CD4-positive, alpha-beta T cell treated with Interleukin-4 for 4 hours (primary cell): ENCODE data around the gene RAB1A.
A peak's percentile ranks its signal among the peaks of the same experiment; 100 is the strongest.
"Not testable (repeated sequence)": the region's sequence is repeated elsewhere in the genome, so short reads cannot be mapped to it uniquely, and the experiment has no call there.

Experiments
- DNase-seq: peaks from one replicate; pipeline ENCODE4 v3.0.0-alpha.2; 2020

The RAB1A gene

DNA sequence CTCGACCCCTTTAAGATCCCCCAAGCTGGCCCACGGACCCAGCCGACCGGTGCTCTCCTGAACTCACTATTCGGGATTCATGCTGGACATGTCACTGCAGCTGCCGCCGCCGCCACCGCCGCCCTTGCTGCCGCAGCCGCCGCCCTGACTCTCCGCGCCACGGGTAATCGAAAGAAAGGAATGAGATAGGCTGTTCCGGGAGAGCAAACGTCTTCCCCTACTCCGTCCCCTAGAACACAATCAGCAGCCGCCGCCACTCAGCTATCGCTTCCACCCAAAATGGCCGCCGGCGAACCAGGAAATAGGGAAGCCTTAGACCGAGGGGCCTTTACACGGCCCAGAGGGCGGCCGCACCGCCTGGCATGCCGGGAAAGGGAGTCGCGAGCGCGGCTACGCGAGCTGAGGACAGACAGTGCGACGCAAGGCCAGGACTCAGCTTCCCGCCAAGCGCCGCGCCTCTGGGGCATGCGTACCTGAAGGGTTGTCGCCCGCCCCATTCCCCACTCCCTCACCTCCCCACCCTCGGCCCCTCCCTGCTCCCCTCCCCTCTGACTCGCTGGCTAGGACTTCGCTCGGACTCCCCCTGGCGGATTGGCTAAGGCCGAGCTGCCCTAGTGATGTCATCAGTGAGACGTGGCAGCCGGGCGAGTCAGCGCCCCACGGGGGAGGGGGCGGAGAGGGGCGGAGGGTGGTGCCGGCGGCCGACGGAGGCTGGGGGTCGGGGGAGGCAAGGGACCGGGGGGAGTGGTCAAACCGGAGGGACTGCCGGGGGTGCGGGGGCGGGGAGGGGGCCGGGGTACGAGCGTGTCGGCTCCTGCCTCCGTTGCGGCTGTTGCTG is at the start of gene RAB1A:
TSS of gene RAB1A (minus strand) at position 281 of the 838 bp plus-strand sequence. CDS start at position 90, 191 bp downstream.
- peak; percentile 99 for DNase-seq

DNA sequence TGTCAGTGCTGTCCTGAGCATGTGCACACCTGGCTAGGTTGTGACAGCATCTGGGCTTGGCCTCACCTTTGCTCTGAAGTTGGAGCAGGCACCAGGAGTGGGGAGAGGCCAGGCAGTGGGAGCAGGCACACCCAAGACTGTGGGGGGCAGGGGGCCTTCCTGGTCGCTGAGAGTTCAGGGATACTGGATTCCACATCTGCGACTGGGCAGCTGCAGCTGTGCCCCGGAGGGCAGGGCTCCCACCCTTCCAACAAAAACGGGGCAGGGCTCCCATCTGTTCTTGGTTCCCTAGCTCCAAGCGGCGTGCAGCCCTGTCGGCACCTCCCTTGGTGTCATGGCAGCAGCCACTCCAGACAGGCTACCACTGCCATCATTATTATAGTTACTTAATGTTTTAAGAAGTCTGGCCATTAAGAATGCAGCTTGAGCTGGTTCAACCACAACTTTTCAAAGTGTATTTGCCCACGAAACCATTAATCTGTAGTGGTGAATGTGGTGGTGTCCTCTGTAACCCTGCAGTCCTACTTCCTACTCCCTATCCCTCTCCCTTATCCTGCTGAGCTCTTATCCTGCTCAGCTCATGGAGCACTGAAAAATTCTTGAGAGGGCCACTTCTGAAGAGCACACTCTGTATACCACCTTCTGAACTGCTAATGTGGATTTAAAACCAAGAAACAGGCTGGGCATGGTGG is 48.0 kb upstream of the RAB1A start:
- no peak for DNase-seq

DNA sequence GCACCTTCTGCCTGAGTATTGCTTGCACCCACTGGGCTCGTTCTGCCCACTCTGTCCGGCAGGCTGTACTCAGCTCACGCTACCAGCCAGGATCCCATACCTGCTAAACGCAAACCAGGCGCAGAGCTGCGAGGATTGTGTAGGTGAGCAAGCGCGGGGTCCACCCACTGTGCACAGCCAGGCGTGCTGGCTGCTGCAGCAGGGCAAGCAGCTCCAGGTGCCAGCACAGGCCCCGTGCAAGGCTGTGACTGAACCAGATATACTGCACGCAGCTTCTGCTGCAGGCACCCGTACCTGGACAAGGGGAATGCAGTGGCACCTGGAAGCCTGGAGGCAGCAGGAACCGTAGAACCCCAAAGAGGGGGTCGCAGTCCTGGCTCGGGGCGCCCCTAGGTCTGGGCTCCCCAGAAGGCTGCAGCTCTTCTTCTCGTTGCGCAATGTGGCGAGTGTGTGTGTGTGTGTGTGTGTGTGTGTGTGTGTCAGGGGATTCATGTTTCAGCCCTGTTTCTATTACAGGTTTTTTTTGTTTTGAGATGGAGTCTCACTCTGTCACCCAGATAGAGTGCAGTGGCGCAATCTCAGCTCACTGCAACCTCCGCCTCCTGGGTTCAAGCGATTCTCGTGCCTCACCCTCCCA is 46.1 kb upstream of the RAB1A start:
- DNase-seq = no peak

- not testable (repeated sequence) for DNase-seq
Observed at GRCh38 chr2:65174031-65174430, 44.1 kb upstream of the RAB1A start.

DNA sequence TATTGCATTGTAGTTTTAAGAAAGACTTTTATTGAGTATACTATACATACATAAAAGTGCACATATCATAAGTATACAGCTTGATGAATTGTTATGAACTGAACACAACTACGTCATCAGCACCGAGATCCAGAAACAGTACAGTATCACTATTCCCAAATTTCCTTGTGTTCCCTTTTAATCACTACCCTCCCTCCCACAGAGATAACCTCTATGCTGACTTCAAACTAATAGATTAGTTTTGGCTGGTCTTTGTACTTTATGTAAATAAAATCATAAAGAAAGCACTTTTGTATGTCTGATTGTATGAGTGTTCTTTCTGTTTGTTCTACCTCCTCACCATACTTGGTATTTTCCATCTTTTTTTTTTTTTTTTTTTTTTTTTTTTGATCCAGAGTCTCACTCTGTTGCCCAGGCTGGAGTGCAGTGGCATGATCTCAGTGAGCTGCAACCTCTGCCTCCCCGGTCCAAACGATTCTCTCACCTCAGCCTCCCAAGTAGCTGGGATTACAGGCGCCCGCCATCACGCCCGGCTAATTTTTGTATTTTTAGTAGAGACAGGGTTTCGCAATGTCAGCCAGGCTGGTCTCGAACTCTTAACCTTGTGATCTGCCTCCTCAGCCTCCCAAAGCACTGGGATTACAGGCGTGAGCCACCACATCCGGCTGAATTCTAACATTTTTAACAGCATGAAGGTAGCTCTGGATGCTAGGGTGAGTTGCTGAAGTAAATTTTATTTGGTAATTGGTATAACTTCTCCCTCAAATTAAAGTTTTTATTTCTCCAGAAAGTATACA is 43.3 kb upstream of the RAB1A start:
- DNase-seq = no peak

DNA sequence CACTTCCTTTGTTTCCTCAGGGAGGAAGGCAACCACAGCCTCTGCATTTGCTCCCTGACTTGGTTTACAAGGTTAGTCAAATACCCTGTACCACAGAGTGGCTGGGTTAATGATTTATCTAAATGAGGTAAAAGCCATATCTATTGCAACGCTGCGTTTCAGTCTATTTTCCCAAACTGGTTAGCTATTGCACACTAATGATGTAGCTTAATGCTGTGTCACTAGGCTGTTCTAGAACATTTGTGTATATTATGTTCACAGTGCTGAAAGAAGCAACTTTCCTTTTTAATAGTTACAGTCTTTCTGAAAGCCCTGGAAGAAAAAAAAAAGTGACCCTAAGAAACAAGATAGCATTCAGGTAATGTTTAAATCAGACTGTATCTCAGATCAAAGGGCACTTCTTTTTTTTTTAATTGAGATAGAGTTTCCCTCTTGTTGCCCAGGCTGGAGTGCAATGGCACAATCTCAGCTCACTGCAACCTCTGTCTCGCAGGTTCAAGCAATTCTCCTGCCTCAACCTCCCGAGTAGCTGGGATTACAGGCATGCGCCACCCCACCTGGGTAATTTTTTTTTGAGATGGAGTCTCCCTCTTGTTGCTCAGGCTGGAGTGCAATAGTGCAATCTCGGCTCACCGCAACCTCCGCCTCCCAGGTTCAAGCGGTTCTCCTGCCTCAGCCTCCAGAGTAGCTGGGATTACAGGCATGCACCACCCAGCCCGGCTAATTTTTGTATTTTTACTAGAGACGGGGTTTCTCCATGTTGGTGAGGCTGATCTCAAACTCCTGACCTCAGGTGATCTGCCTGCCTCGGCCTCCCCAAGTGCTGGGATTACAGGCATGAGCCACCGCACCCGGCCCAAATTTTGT is 40.9 kb upstream of the RAB1A start:
- DNase-seq = not testable (repeated sequence)

DNA sequence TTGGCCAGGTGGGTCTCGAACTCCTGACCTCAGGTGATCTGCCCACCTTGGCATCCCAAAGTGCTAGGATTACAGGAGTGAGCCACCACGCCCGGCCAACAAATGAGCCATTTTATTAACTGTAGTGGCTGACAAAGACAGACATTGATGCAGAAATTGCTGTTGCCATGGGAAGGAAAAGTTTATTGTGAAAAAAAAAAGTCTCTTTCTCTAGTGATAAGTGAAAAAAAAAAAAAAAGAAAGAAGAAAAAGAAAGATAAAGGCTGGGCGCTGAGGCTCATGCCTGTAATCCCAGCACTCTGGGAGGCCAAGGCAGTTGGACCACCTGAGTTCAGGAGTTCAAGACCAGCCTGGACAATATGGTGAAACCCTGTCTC is 39.8 kb upstream of the RAB1A start:
- no peak for DNase-seq

GRCh38 chr2:65165558-65165957 is 35.7 kb upstream of the RAB1A start:
- peak; percentile 10 for DNase-seq

GRCh38 chr2:65164426-65164891 is 34.6 kb upstream of the RAB1A start:
- no peak for DNase-seq

DNA sequence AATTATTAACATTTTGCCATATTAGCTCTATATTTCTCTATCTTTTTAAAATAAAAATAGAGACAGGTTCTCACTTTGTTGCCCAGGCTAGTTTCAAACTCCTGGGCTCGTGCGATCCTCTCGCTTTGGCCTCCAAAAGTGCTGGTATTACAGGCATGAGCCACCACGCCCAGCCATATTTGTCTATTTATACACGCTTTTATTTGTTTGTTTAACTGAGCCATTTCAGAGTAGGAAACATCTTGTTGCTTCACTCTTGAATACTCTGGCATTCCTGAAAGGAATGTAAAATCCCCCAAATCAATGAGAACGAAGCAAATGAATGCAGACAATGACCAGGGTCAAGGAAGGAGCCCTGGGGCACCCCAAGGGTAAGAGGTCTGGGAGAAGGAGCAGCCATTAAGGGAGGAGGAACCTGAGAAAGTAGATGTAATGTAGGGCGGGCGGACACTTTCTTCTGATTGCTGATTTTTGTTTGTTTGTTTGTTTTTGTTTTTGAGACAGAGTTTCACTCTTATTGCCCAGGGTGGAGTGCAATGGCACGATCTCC is 31.7 kb upstream of the RAB1A start:
- DNase-seq = no peak

DNA sequence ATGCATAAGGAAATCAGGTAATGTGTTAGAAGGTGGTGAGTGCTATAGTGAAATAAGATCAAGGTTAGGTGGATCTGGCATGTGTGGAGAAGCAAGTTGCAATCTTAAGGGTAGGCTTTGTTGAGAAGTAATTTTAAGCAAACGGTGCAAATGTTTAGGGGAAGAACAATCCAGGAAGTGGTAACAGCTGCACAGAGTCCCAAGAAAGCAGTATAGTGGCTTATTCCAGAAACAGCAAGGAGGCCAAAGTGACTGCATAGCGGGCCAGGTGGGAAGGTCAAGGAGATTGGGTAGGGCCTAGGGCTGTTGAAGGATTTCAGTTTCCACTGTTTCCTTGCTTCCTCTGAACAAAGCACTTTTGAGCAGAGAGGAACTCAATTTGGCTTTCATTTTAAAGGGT is 30.0 kb upstream of the RAB1A start:
- no peak for DNase-seq

- DNase-seq = no peak
Observed at GRCh38 chr2:65159261-65159660, 29.4 kb upstream of the RAB1A start.

DNA sequence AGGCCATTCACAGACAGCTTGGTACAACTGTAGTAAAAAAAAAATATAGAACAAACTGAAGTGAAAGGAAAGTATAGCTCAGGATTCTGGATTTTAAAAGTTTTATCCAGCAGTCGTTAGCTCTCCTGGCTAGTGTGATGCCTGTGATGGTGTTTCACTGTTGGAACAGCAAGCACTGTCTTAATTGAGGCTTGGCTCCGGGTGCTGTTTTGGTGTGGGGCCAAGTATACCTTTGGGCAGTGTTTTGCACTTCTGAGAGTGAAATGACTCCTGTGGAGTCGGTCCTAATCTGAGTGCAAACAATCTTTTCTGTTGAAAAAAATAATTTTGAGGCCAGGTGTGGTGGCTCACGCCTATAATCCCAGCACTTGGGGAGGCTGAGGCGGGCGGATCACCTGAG is 28.7 kb upstream of the RAB1A start:
- DNase-seq = no peak

GRCh38 chr2:65157856-65158255 is 27.9 kb upstream of the RAB1A start:
- DNase-seq = not testable (repeated sequence)

- DNase-seq = no peak
Observed at GRCh38 chr2:65156041-65156440, 26.1 kb upstream of the RAB1A start.

GRCh38 chr2:65153515-65153914 is 23.6 kb upstream of the RAB1A start:
- no peak for DNase-seq

GRCh38 chr2:65146078-65146477 is 16.2 kb upstream of the RAB1A start:
- DNase-seq = no peak

DNA sequence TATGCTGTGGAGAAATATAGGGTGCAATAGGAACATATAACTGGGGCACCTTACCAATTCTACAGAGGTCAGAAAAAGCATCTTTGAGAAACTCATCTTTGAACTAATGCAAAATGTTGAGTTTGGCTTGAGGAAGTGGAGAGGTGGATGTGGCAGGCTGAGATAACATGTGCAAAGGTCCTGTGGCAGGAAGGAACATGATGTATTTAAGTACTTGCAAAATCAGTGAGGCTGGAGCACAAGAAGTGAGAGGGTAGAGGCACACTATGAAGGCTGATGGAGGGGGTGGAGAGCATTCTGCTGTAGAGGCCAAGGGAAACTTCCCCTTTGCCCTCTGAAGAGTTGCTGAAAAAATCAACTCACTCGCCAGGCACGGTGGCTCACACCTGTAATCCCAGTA is 14.7 kb upstream of the RAB1A start:
- DNase-seq = no peak

GRCh38 chr2:65142515-65142914 is 12.6 kb upstream of the RAB1A start:
- DNase-seq = peak; percentile 25

DNA sequence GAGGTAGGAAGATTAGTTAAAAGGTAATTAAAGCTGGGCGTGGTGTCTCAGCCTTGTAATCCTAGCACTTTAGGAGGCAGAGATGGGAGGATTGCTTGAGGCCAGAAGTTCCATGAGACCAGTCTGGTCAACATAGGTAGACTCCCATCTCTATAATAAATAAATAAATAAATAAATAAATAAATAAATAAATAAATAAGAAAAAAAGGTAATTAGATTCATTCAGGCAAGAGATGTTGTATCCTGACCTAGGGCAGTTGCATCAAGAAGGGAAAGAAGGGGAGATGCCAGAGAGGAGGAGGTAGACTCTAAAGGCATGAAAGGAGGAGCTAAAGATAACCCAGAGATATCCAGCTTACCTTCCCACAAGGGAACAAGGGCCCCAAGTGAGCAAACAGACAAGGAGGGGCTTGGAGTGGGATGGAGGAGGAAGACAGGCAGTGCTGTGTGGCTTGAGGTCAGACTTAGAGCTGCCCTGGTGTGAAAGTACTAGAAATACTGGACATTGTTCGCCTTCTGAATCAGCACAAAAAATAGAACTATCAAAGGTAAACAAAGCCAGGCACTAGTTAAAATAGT is 7.4 kb upstream of the RAB1A start:
- no peak for DNase-seq

- no peak for DNase-seq
Observed at GRCh38 chr2:65136253-65136652, 6.3 kb upstream of the RAB1A start.
